Prostate gland (tissue), 2 donors: ENCODE data around the gene ENOSF1. TPM values are rescaled to one million over a fixed set of nuclear protein-coding genes. Genes with fewer than 3 reads are reported as not detected.

Experiments
- DNase-seq: peaks from one replicate; pipeline ENCODE4 v3.0.0-alpha.2; 2019; ENCODE audit warnings: low spot score
- H3K27ac ChIP-seq, 2 donors: fragments of 200-600 bp; sonication (generic); 2 replicates each; pipeline ENCODE4 v1.5.1; 2017 to 2019
- H3K27me3 ChIP-seq: fragments of 200-600 bp; sonication (generic); replicated peaks from 2 replicates; pipeline ENCODE4 v1.5.1; 2019; ENCODE audit not compliant: insufficient read depth
- H3K36me3 ChIP-seq, 2 donors: fragments of 200-600 bp; sonication (generic); 1 replicate in 1 of 2; 2 replicates in 1 of 2; pipeline versions ENCODE4 v1.5.1 to v1.8.1; 2017 to 2019
- H3K4me1 ChIP-seq: fragments of 200-600 bp; sonication (generic); replicated peaks from 2 replicates; pipeline ENCODE4 v1.5.1; 2019
- H3K4me3 ChIP-seq, 2 donors: fragments of 200-600 bp; sonication (generic); 2 replicates each; pipeline ENCODE4 v1.5.1; 2017 to 2019
- H3K9me3 ChIP-seq: fragments of 200-600 bp; sonication (generic); 2 replicates; pipeline ENCODE4 v1.5.1; 2017
- POLR2A ChIP-seq: fragments of 450-650 bp; IDR thresholded peaks from one replicate; pipeline ENCODE4 v1.6.1; 2016; ENCODE audit warnings: antibody characterized with exemption, mild to moderate bottlenecking
- POLR2AphosphoS5 ChIP-seq: sonication (generic); formaldehyde crosslinking; IDR thresholded peaks from one replicate; pipeline ENCODE4 v1.6.1; 2017; ENCODE audit warnings: antibody characterized with exemption
- WGBS: methylation state at CpG from one replicate; pipeline ENCODE4 v1.1.5; 2018; 5-methylcytosine and 5-hydroxymethylcytosine counted together
- intact Hi-C: fragments of 100-400 bp; cut with DNase I; formaldehyde crosslinking; loops from one replicate; pipeline ENCODE4 v1.14.2; 2022
- total RNA-seq, 2 donors: library from RNA; depleted of rRNA; stranded (reverse); fragments of >200 nt; gene quantifications; one replicate each; pipeline ENCODE4 v1.1.0, GENCODE V29; 2016
- TF ChIP-seq, protein P1 (sequence below), 4 experiments: fragments of 200-600 bp in 2 of 4; fragments of 450-650 bp in 2 of 4; sonication (generic) in 2 of 4; IDR thresholded peaks; 1 replicate in 3 of 4; 2 replicates in 1 of 4; pipeline ENCODE4 v1.5.1; 2016 to 2019; ENCODE audit warnings: antibody characterized with exemption in 4 of 4, mild to moderate bottlenecking in 2 of 4, moderate library complexity in 2 of 4

The ENOSF1 gene
- total RNA-seq, 2 donors from 2014 or later, result 84.8 to 114 TPM

DNA sequence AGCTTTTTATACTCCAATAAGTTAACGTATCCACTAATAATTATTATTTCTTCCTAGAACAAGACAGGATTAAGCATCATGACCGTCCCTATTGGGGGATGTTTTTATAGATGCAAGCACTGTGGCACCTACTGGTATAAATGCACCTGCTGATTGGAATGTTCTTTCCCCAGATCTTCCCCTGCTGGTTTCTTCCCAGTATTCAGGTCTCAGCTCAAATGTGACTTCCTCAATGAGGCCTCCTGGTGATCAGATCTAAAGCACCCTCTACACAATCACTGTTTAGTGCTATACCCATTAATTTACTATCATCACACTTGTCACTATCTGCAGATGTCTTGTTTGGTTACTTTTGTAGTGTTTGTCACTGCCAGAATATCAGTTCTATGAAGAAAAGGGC, 58.9 kb downstream of the ENOSF1 start:
- no peak overlapping the region for H3K4me3 ChIP-seq
- no peaks in the 10 kb centered on the region for H3K9me3 ChIP-seq
- DNase-seq, result no peak
- intact Hi-C loops, result no loop called here
- no peaks in the 10 kb centered on the region for H3K36me3 ChIP-seq
- WGBS, result 96% methylated on average over 2 of the region's 2 CpGs
- no peaks in the 10 kb centered on the region for H3K4me1 ChIP-seq
- H3K27ac ChIP-seq, result no peak overlapping the region
- H3K27me3 ChIP-seq, result no peaks in the 10 kb centered on the region
- no peak for TF ChIP-seq POLR2AphosphoS5
- TF ChIP-seq, protein P1, sequence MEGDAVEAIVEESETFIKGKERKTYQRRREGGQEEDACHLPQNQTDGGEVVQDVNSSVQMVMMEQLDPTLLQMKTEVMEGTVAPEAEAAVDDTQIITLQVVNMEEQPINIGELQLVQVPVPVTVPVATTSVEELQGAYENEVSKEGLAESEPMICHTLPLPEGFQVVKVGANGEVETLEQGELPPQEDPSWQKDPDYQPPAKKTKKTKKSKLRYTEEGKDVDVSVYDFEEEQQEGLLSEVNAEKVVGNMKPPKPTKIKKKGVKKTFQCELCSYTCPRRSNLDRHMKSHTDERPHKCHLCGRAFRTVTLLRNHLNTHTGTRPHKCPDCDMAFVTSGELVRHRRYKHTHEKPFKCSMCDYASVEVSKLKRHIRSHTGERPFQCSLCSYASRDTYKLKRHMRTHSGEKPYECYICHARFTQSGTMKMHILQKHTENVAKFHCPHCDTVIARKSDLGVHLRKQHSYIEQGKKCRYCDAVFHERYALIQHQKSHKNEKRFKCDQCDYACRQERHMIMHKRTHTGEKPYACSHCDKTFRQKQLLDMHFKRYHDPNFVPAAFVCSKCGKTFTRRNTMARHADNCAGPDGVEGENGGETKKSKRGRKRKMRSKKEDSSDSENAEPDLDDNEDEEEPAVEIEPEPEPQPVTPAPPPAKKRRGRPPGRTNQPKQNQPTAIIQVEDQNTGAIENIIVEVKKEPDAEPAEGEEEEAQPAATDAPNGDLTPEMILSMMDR (IDR thresholded peaks at IDR 0.05), result no peak
- no peak for TF ChIP-seq POLR2A

DNA sequence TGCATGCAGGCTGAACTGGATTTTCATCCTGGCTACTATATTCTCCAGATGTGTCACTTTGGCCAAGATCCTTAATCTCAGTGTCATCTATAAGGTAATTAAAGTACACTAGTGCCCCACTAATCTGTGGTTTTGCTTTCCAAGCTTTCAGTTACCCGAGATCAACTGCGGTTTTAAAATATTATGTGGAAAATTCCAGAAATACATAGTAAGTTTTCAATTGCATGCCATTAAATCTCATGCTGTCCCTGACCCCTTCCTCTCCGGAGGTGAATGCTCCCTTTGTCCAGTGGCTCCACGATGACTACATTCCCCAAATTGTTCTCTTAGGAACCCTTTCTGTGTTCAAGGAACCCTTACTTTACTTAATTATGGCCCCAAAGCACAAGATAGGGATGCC, 60.3 kb downstream of the ENOSF1 start:
- no peak for DNase-seq
- intact Hi-C loops, result no loop called here
- TF ChIP-seq, protein P1 (IDR thresholded peaks at IDR 0.05), result no peak
- TF ChIP-seq POLR2AphosphoS5, result no peak
- TF ChIP-seq POLR2A, result no peak
- Histone ChIP-seq H3K9me3 (no peaks in the 10 kb centered on the region), H3K36me3 (no peaks in the 10 kb centered on the region), H3K4me3 (no peak overlapping the region), H3K27me3 (no peaks in the 10 kb centered on the region), H3K27ac (no peak overlapping the region), H3K4me1 (no peaks in the 10 kb centered on the region)
- WGBS, result 72% methylated on average over 4 of the region's 4 CpGs

DNA sequence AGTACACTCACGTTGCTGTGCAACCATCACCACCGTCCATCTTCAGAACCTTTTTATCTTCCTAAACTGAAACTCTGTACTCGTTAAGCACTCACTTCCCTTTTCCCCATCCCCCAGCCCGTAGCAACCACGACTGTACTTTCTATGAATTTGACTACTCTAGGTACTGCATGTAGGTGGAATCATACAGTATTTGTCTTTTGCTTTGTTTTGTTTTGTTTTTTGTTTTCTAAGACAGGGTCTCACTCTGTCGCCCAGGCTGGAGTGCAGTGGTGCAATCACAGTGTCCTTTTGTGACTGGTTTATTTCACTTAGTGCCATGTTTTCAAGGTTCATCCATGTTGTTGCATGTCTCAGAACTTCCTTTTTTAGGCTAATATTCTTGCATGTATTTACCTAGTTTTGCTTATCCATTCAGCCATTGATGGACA, 62.0 kb downstream of the ENOSF1 start:
- Histone ChIP-seq H3K36me3 (no peaks in the 10 kb centered on the region), H3K4me1 (no peaks in the 10 kb centered on the region), H3K27ac (no peak overlapping the region), H3K4me3 (no peak overlapping the region), H3K27me3 (no peaks in the 10 kb centered on the region), H3K9me3 (no peaks in the 10 kb centered on the region)
- 77% methylated on average over 6 of the region's 6 CpGs for WGBS
- TF ChIP-seq POLR2AphosphoS5, result no peak
- TF ChIP-seq POLR2A, result no peak
- TF ChIP-seq, protein P1 (IDR thresholded peaks at IDR 0.05), result no peak
- intact Hi-C loops, result no loop called here
- DNase-seq, result no peak

DNA sequence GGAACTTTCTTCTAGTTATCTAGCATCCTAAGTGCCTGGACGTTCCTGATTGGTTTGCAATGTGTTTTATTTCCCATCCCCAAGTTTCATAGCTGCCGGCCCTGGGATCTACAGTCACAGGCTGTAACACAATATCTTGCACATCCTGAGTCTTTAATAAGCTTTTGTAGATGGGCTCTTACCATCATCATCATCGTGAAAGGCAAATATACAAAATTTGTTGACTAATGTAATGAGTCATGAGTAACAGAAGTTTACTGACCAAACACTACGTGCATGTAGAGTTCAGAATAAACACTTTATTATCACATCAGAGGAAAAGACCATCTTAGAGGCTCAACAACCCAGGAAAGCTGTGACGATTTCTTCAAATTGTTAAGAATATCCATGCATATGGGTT, 63.1 kb downstream of the ENOSF1 start:
- intact Hi-C loops, result no loop called here
- Histone ChIP-seq H3K27me3 (no peaks in the 10 kb centered on the region), H3K9me3 (no peaks in the 10 kb centered on the region), H3K27ac (no peak overlapping the region), H3K4me3 (no peak overlapping the region), H3K36me3 (no peaks in the 10 kb centered on the region), H3K4me1 (no peaks in the 10 kb centered on the region)
- DNase-seq, result no peak
- 63% methylated on average over 5 of the region's 5 CpGs for WGBS
- TF ChIP-seq, protein P1 (IDR thresholded peaks at IDR 0.05), result no peak
- TF ChIP-seq POLR2A (no peak), POLR2AphosphoS5 (no peak)

DNA sequence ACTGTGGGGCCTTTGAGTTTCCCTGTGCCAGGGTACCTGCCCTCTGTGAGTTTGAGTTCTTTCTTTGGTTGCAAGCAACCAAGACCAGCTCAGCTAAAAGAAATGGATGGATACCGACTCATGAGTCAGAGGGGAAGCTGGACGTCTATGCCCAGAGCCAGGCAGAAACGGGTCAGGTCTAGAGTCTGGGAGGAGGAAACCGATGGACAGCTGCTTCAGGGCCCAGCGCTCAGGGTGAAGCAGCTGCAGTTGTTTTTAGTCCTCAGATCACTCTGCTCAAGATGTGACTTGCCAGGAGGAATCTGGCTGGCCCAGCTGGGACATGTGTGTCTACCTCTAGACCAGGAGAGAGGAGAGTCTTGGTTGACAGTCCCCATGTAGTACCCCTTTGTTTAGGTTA, 65.1 kb downstream of the ENOSF1 start:
- H3K4me1 ChIP-seq, result no peaks in the 10 kb centered on the region
- DNase-seq, result no peak
- H3K27ac ChIP-seq, result no peak overlapping the region
- H3K36me3 ChIP-seq, result no peaks in the 10 kb centered on the region
- WGBS, result 91% methylated on average over 5 of the region's 5 CpGs
- H3K27me3 ChIP-seq, result no peaks in the 10 kb centered on the region
- H3K9me3 ChIP-seq, result no peaks in the 10 kb centered on the region
- TF ChIP-seq, protein P1 (IDR thresholded peaks at IDR 0.05), result no peak
- no peak for TF ChIP-seq POLR2A
- no peak for TF ChIP-seq POLR2AphosphoS5
- no peak overlapping the region for H3K4me3 ChIP-seq
- intact Hi-C loops, result no loop called here
